ENCODE results near the gene INF2.

- TF ChIP-seq CTCF (IDR thresholded peaks at IDR 0.05) = no peak
- TF ChIP-seq ZFX (IDR thresholded peaks at IDR 0.05; ENCODE audit: borderline replicate concordance) = no peak
Observed at GRCh38 chr14:104754213-104754851, 64.9 kb downstream of the INF2 start.
